Stimulated activated CD4-positive, alpha-beta T cell treated with anti-CD3 and anti-CD28 coated beads, Interleukin-12 subunit alpha, Interleukin-12 subunit beta, amount 100 ng/mL, for 48 hours (primary cell): Measurements from ENCODE around the gene RPTOR.
A peak's percentile ranks its signal among the peaks of the same experiment; 100 is the strongest.

Source experiments
- DNase-seq, 3 donors: peaks; one replicate each; pipeline ENCODE4 v3.0.0-alpha.2; 2020; ENCODE audit warnings: low read depth in 2 of 3, low spot score in 1 of 3

RPTOR gene

GRCh38 chr17:80712606-80713005 lies 168.0 kb downstream of the RPTOR start:
- no peak for DNase-seq

GRCh38 chr17:80716986-80717719 lies 172.5 kb downstream of the RPTOR start:
- no peak for DNase-seq

GRCh38 chr17:80717720-80718083 lies 173.1 kb downstream of the RPTOR start:
- no peak for DNase-seq

- no peak for DNase-seq
Measured at GRCh38 chr17:80718428-80718827, 173.8 kb downstream of the RPTOR start.

- DNase-seq, result no peak
Measured at GRCh38 chr17:80719449-80719848, 174.8 kb downstream of the RPTOR start.

- DNase-seq, result peak; percentile 30 to 52 (median 49)
Measured at GRCh38 chr17:80720610-80721577, 176.3 kb downstream of the RPTOR start.

GRCh38 chr17:80722661-80723060 lies 178.0 kb downstream of the RPTOR start:
- DNase-seq, result no peak

- DNase-seq, result no peak
Measured at GRCh38 chr17:80724775-80725266, 180.2 kb downstream of the RPTOR start.

GRCh38 chr17:80725517-80725916 lies 180.9 kb downstream of the RPTOR start:
- no peak for DNase-seq

- no peak for DNase-seq
Measured at GRCh38 chr17:80726558-80727408, 182.1 kb downstream of the RPTOR start.

GRCh38 chr17:80727409-80727755 lies 182.7 kb downstream of the RPTOR start:
- no peak for DNase-seq

- no peak for DNase-seq
Measured at GRCh38 chr17:80729016-80729415, 184.4 kb downstream of the RPTOR start.

GRCh38 chr17:80729761-80730160 lies 185.1 kb downstream of the RPTOR start:
- DNase-seq, result no peak

- no peak for DNase-seq
Measured at GRCh38 chr17:80730739-80731138, 186.1 kb downstream of the RPTOR start.

GRCh38 chr17:80731323-80731722 lies 186.7 kb downstream of the RPTOR start:
- DNase-seq, result no peak

- DNase-seq, result no peak
Measured at GRCh38 chr17:80732268-80732667, 187.6 kb downstream of the RPTOR start.

- DNase-seq, result no peak
Measured at GRCh38 chr17:80737106-80738019, 192.7 kb downstream of the RPTOR start.

GRCh38 chr17:80738020-80738808 lies 193.6 kb downstream of the RPTOR start:
- DNase-seq, result no peak

GRCh38 chr17:80738987-80739730 lies 194.5 kb downstream of the RPTOR start:
- no peak for DNase-seq
